ENCODE measurements around the gene ZNF678.

DNA sequence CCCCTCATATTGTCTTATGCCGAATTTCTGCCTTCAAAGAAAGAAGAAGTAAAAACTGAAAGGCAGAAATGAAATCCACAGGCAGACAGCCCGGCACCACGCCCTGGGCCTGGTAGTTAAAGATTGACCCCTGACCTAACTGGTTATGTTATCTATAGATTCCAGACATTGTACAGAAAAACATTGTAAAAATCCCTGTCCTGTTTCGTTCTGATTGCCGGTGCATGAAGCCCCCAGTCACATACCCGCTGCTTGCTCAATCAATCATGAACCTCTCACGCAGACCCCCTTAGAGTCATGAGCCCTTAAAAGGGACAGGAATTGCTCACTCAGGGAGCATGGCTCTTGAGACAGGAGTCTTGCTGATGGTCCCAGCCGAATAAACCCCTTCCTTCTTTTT is 122.5 kb downstream of the ZNF678 start:
- TF ChIP-seq RARB (CRISPR knock-in tag; IDR thresholded peaks at IDR 0.05) (no peak), OSR1 (CRISPR knock-in tag; IDR thresholded peaks at IDR 0.05) (no peak)
